WERI-Rb-1 (cell line): Measurements from ENCODE around the gene DNAH3.
A peak's percentile ranks its signal among the peaks of the same experiment; 100 is the strongest.

ENCODE experiments used
- DNase-seq: peaks from one replicate; pipeline ENCODE4 v3.0.0-alpha.2; 2020
- H3K27ac ChIP-seq: fragments of 250-450 bp; sonication (Bioruptor Pico); 2 replicates; pipeline ENCODE4 v1.5.1; 2020; ENCODE audit warnings: mild to moderate bottlenecking, moderate library complexity
- H3K27me3 ChIP-seq: fragments of 250-450 bp; sonication (Bioruptor Pico); 2 replicates; pipeline ENCODE4 v1.5.1; 2021; ENCODE audit warnings: mild to moderate bottlenecking, low read depth, moderate library complexity; ENCODE audit not compliant: insufficient read depth, severe bottlenecking
- H3K36me3 ChIP-seq: fragments of 250-450 bp; sonication (Bioruptor Pico); 2 replicates; pipeline ENCODE4 v1.5.1; 2020; ENCODE audit warnings: mild to moderate bottlenecking, moderate library complexity
- H3K4me3 ChIP-seq: 2 replicates; pipeline ENCODE4 v1.5.1; 2011; ENCODE audit warnings: low read depth, mild to moderate bottlenecking, control low read depth, low read length
- H3K9me3 ChIP-seq: fragments of 250-450 bp; sonication (Bioruptor Pico); 2 replicates; pipeline ENCODE4 v1.5.1; 2021; ENCODE audit warnings: mild to moderate bottlenecking, moderate library complexity; ENCODE audit not compliant: severe bottlenecking
- TF ChIP-seq, protein P1 (sequence below): IDR thresholded peaks from 2 replicates; pipeline ENCODE4 v1.5.1; 2011; ENCODE audit warnings: low read depth, mild to moderate bottlenecking, control low read depth, inconsistent platforms, low read length

The DNAH3 gene

DNA sequence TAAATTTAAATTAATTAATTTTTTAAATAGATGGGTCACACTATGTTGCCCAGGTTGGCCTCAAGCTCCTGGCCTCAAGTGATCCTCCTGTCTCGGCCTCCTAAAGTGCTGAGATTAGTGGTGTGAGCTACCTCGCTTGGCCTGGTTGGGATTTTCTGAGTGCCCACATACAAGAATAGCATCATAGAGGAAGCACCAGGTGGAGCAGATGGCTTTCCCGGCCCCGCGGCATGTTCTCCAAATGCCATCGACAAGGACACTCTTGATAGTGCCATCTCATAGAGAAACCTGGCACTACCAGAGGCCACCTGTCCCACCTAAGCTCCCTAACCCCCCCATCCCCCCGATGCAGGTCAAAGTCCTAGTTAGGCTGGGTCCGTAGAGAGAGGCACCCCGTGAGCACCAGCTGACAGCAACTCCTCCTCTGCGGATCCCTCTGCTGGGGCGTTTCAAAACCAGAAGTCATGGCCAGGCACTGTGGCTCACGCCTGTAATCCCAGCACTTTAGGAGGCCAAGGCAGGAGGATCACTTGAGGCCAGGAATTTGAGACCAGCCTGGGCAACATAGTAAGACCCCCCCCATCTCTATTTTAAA is 65.9 kb downstream of the DNAH3 start:
- no peak for DNase-seq
- Histone ChIP-seq H3K27ac (no peak overlapping the region), H3K9me3 (no peaks in the 10 kb centered on the region), H3K36me3 (no peaks in the 10 kb centered on the region), H3K27me3 (no peaks in the 10 kb centered on the region), H3K4me3 (no peak overlapping the region)
- TF ChIP-seq, protein P1, sequence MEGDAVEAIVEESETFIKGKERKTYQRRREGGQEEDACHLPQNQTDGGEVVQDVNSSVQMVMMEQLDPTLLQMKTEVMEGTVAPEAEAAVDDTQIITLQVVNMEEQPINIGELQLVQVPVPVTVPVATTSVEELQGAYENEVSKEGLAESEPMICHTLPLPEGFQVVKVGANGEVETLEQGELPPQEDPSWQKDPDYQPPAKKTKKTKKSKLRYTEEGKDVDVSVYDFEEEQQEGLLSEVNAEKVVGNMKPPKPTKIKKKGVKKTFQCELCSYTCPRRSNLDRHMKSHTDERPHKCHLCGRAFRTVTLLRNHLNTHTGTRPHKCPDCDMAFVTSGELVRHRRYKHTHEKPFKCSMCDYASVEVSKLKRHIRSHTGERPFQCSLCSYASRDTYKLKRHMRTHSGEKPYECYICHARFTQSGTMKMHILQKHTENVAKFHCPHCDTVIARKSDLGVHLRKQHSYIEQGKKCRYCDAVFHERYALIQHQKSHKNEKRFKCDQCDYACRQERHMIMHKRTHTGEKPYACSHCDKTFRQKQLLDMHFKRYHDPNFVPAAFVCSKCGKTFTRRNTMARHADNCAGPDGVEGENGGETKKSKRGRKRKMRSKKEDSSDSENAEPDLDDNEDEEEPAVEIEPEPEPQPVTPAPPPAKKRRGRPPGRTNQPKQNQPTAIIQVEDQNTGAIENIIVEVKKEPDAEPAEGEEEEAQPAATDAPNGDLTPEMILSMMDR: no peak

DNA sequence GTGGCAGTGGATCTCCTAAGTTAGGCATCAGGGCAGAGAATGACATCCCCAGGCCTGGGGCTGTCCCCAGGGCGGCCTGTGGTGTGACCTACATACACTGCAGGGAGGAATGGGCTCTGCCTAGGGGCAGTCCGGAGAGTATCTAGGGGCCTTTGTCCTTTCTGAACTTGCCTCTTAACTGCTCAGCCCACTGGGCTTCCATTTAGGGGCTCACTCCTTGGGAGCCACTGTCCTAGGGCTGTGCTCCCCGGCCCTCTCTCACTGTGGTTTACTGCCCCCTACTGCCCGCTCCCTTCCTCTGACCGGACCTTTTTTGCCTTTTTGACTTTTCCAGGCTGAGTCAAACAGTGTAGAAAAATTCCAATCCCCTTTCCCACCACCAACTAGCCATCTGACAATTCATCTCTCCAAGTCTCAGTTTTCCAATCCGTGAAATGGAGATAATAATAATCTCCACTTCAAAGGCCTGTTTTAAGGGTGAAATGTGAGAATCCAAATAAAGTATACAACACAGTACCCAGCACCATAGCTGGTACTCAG is 66.8 kb downstream of the DNAH3 start:
- H3K36me3 ChIP-seq: no peaks in the 10 kb centered on the region
- no peak overlapping the region for H3K4me3 ChIP-seq
- TF ChIP-seq, protein P1: peak; percentile 81
- no peaks in the 10 kb centered on the region for H3K9me3 ChIP-seq
- H3K27me3 ChIP-seq: no peaks in the 10 kb centered on the region
- peak overlapping the region; percentile 55 for H3K27ac ChIP-seq
- DNase-seq: peak; percentile 81

DNA sequence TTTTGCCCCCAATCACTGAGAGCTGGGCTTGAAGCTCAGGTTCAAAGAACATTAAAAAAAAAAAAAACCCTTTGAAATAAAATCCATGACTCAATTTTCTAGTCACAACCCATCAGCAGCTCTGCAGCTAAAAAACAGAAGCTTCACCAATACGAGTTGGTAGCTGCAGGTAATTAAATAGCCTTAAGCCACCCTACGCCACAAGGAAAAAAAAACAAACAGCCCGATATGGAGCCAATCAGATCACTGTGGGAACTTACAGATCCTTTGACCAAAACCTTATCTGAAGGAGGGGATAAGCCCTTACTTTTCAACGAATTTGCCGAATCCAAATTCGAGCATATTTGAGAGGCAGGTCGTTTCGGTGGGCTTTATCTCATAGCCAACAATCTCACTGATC is 69.3 kb downstream of the DNAH3 start:
- Histone ChIP-seq H3K4me3 (no peak overlapping the region), H3K27me3 (no peaks in the 10 kb centered on the region), H3K9me3 (no peaks in the 10 kb centered on the region), H3K27ac (no peak overlapping the region), H3K36me3 (no peaks in the 10 kb centered on the region)
- TF ChIP-seq, protein P1: no peak
- no peak for DNase-seq

DNA sequence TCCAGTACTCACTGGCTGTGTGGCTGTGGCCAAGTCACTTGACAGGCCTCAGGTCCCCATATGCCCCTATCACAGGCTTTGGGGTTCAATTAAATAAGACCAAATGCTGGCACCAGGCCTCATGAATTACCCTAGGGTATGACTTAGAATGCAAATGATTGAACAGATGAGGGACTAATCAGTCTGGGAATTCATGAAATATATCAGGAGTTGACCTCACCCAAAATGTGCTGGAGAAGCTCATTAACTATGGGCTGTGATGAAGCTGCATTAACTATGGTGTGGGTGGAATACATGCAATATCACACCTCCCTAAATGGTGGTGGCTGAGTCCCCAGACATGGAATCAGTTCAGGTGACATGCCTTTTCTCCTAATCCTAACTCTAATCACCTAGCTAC is 72.1 kb downstream of the DNAH3 start:
- Histone ChIP-seq H3K4me3 (no peak overlapping the region), H3K36me3 (no peaks in the 10 kb centered on the region), H3K27ac (no peak overlapping the region), H3K27me3 (no peaks in the 10 kb centered on the region), H3K9me3 (peaks cover 2% of the 10 kb centered on the region)
- TF ChIP-seq, protein P1: no peak
- no peak for DNase-seq

DNA sequence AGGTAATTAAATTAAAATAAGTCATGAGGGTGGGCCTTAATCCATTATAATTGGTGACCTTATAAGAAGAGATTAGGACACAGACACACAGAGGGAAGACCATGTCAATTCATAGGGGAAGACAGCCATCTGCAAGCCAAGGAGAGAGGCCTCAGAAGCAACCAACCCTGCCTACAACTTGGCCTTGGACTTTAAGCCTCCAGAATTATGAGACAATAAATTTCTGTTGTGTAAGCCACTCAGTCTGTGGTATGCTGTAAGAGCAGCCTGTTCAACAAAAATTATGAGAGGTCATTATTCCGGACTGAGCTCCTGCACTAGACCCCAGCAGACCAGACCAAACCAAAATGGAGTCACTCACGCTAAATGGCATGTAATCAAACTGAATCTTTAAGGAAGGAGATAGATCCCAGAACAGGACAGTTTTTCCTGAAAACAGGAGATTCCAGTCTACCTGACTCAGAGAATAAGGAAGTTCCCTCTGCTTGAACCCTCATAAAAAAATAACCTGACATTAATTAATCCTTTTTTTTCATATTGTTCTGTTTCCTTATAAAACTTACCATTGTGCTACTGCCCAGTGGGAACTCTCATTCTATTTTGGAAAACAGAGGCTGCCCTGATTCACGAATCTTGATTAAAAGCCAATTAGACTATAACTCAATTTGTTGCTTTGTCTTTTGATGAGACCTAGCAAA is 74.3 kb downstream of the DNAH3 start:
- no peak overlapping the region for H3K27ac ChIP-seq
- no peak for DNase-seq
- H3K4me3 ChIP-seq: no peak overlapping the region
- H3K36me3 ChIP-seq: no peaks in the 10 kb centered on the region
- TF ChIP-seq, protein P1: no peak
- no peaks in the 10 kb centered on the region for H3K27me3 ChIP-seq
- H3K9me3 ChIP-seq: peaks cover 2% of the 10 kb centered on the region
